ENCODE data around the gene EZH2. TPM values are rescaled to one million over a fixed set of nuclear protein-coding genes. Genes with fewer than 3 reads are reported as not detected.

EZH2 gene
- total RNA-seq, 2 experiments from 2014 or later = 45.5 to 72.2 TPM

DNA sequence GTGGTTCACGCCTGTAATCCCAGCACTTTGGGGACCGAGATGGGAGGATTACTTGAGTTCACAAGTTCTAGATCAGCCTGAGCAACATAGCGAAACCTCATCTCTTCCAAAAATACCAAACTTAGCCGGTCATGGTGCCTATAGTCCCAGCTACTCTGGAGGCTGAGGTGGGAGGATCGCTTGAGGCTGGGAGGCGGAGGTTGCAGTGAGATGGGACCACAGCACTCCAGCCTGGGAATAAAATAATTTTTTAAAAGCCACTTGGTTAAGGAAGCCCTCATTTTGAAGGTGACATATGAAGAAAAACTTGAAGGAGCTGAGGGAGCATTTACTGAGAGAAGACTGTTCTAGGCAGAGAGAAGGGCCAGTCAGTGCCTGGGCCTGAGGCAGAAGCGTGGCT lies 4.2 kb upstream of the EZH2 start:
- POLR2A ChIA-PET = interaction anchor here (0.5 to 2.3 kb wide), 5 partner anchors 8 to 141 kb away, joined by 3 to 7 read pairs (median 3); no protein-coding TSS in a partner anchor
- Histone ChIP-seq H2AFZ (ENCODE audit: low read length) (no peak overlapping the region), H3K36me3 (ENCODE audit: insufficient read depth, low read length) (peaks cover 5% of the 10 kb centered on the region; the same call in 1 of the 2 replicates), H3K9me2 (ENCODE audit: insufficient read depth, low read length) (no peaks in the 10 kb centered on the region), H3K4me1 (ENCODE audit: insufficient read depth, low read length, poor library complexity, severe bottlenecking) (peaks cover 4% of the 10 kb centered on the region), H3K9me3 (ENCODE audit: low read length) (no peaks in the 10 kb centered on the region), H3K4me3 (ENCODE audit: low read depth, low read length, poor library complexity, severe bottlenecking) (no peak overlapping the region), H3K4me2 (ENCODE audit: low read length) (no peak overlapping the region), H3K79me2 (ENCODE audit: insufficient read depth, low read depth, low read length) (peaks cover 9% of the 10 kb centered on the region; the same call in 1 of the 2 replicates), H3K27ac (ENCODE audit: low read depth, low read length, poor library complexity, severe bottlenecking) (no peak overlapping the region), H4K20me1 (ENCODE audit: insufficient read depth, low read length) (no peaks in the 10 kb centered on the region)
- no peak for DNase-seq (ENCODE audit: low spot score)
- CTCF ChIA-PET (ENCODE audit: unreplicated experiment) = no interaction called here
- intact Hi-C loops (cut with micrococcal nuclease; ENCODE audit: unreplicated experiment) = no loop called here
- no TSS peak for BruUV-seq (replicated peaks)
- TF ChIP-seq, protein P1, sequence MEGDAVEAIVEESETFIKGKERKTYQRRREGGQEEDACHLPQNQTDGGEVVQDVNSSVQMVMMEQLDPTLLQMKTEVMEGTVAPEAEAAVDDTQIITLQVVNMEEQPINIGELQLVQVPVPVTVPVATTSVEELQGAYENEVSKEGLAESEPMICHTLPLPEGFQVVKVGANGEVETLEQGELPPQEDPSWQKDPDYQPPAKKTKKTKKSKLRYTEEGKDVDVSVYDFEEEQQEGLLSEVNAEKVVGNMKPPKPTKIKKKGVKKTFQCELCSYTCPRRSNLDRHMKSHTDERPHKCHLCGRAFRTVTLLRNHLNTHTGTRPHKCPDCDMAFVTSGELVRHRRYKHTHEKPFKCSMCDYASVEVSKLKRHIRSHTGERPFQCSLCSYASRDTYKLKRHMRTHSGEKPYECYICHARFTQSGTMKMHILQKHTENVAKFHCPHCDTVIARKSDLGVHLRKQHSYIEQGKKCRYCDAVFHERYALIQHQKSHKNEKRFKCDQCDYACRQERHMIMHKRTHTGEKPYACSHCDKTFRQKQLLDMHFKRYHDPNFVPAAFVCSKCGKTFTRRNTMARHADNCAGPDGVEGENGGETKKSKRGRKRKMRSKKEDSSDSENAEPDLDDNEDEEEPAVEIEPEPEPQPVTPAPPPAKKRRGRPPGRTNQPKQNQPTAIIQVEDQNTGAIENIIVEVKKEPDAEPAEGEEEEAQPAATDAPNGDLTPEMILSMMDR (conservative IDR thresholded peaks at IDR 0.05; ENCODE audit: low read length) = no peak
- no peak for TF ChIP-seq EZH2phosphoT487 (IDR thresholded peaks at IDR 0.05; ENCODE audit: borderline replicate concordance, low read depth, low read length)

DNA sequence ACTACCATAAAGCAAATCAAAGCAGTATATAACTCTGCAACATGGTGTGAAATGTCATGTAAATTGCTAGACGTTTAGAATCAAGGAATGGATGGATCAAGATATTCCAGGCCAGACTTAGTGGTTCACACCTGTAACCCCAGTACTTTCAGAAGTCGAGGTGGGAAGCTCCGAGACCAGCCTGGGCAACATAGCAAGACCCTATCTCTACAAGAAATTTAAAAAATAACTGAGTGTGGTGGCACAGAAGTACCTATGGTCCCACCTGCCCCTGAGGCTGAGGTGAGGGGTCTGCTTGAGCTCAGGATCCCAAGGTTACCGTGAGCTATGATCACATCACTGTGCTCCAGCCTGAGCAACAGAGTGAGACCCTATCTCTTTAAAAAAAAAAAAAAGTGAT lies 2.8 kb upstream of the EZH2 start:
- TF ChIP-seq, protein P1 (conservative IDR thresholded peaks at IDR 0.05; ENCODE audit: low read length) = no peak
- TF ChIP-seq EZH2phosphoT487 (IDR thresholded peaks at IDR 0.05; ENCODE audit: borderline replicate concordance, low read depth, low read length) = no peak
- ChIA-PET CTCF (ENCODE audit: unreplicated experiment) (no interaction called here), POLR2A (interaction anchor here (0.5 to 2.3 kb wide), 5 partner anchors 26 to 269 kb away, joined by 3 to 8 read pairs (median 5); no protein-coding TSS in a partner anchor)
- H3K4me2 ChIP-seq (ENCODE audit: low read length) = no peak overlapping the region
- DNase-seq (ENCODE audit: low spot score) = no peak
- peaks cover 14% of the 10 kb centered on the region for H4K20me1 ChIP-seq (ENCODE audit: insufficient read depth, low read length)
- H3K9me2 ChIP-seq (ENCODE audit: insufficient read depth, low read length) = no peaks in the 10 kb centered on the region
- H2AFZ ChIP-seq (ENCODE audit: low read length) = no peak overlapping the region
- peaks cover 8% of the 10 kb centered on the region for H3K4me1 ChIP-seq (ENCODE audit: insufficient read depth, low read length, poor library complexity, severe bottlenecking)
- BruUV-seq (replicated peaks) = no TSS peak
- H3K36me3 ChIP-seq (ENCODE audit: insufficient read depth, low read length) = peaks cover 5% of the 10 kb centered on the region; the same call in 1 of the 2 replicates
- no peaks in the 10 kb centered on the region for H3K9me3 ChIP-seq (ENCODE audit: low read length)
- no peak overlapping the region for H3K4me3 ChIP-seq (ENCODE audit: low read depth, low read length, poor library complexity, severe bottlenecking)
- H3K27ac ChIP-seq (ENCODE audit: low read depth, low read length, poor library complexity, severe bottlenecking) = no peak overlapping the region
- intact Hi-C loops (cut with micrococcal nuclease; ENCODE audit: unreplicated experiment) = no loop called here
- peaks cover 23% of the 10 kb centered on the region for H3K79me2 ChIP-seq (ENCODE audit: insufficient read depth, low read depth, low read length)

DNA sequence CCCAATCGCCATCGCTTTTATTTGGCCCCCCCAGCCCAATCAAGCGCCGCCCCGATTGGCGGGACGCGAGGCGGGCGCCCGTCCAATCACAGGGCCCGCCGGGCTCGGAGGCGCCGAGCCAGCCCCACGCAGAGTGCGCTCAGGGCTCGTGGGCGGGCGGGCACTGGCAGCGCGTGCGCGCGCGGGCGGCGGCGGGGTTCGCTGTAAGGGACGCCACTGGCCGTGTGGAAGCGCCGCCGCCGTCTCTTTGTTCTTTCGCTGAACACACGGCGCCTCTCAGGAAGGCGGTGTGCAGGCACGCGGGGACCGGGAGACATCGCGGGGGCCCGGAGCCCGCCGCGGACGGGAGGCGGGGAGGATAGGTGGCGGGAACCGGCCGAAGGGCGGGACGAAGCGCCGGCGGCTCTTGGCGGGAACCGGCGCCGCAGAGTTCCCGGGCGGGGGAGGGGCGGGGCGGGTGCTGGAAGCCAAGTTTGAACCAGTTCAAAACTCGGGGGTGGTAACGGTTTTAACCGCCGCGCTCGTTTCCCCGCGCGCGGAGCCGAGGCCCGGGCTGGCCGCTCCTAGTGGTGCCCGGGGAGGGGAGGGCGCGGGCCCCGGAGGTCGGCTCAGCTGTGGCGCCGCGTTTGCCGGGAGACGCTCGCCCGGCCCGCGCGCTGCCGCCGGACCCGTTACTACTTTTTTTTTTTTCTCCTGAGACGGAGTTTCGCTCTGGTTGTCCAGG lies 370 bp upstream of the EZH2 start:
- CTCF ChIA-PET (ENCODE audit: unreplicated experiment) = no interaction called here
- Histone ChIP-seq H3K4me3 (ENCODE audit: low read depth, low read length, poor library complexity, severe bottlenecking) (peak overlapping the region; percentile 91), H3K9me2 (ENCODE audit: insufficient read depth, low read length) (no peaks in the 10 kb centered on the region), H2AFZ (ENCODE audit: low read length) (peak overlapping the region; percentile 63), H3K27ac (ENCODE audit: low read depth, low read length, poor library complexity, severe bottlenecking) (peak overlapping the region; percentile 88), H3K4me1 (ENCODE audit: insufficient read depth, low read length, poor library complexity, severe bottlenecking) (peaks cover 25% of the 10 kb centered on the region), H3K36me3 (ENCODE audit: insufficient read depth, low read length) (peaks cover 14% of the 10 kb centered on the region), H3K9me3 (ENCODE audit: low read length) (no peaks in the 10 kb centered on the region), H3K79me2 (ENCODE audit: insufficient read depth, low read depth, low read length) (peaks cover 47% of the 10 kb centered on the region), H3K4me2 (ENCODE audit: low read length) (peak overlapping the region; percentile 78), H4K20me1 (ENCODE audit: insufficient read depth, low read length) (peaks cover 15% of the 10 kb centered on the region)
- TF ChIP-seq, protein P1 (conservative IDR thresholded peaks at IDR 0.05; ENCODE audit: low read length) = no peak
- TF ChIP-seq EZH2phosphoT487 (IDR thresholded peaks at IDR 0.05; ENCODE audit: borderline replicate concordance, low read depth, low read length) = no peak
- POLR2A ChIA-PET = interaction anchor here (0.6 to 1.5 kb wide), 2 partner anchors 13 kb away, joined by 3 to 5 read pairs; no protein-coding TSS in a partner anchor
- intact Hi-C loops (cut with micrococcal nuclease; ENCODE audit: unreplicated experiment) = loop anchor here (1.0 to 2.0 kb wide), 6 partner anchors 57 to 206 kb away; partner anchors contain the start of genes CUL1, PDIA4 and ZNF786
- DNase-seq (ENCODE audit: low spot score) = peak; percentile 96
- BruUV-seq (replicated peaks) = TSS peak; percentile 74

Data from OCI-LY7 (cell line).